Measurements from ENCODE around the gene ZNF451.
A peak's percentile ranks its signal among the peaks of the same experiment; 100 is the strongest.
"Not testable (repeated sequence)": the region's sequence is repeated elsewhere in the genome, so short reads cannot be mapped to it uniquely, and the experiment has no call there.

The ZNF451 gene

DNA sequence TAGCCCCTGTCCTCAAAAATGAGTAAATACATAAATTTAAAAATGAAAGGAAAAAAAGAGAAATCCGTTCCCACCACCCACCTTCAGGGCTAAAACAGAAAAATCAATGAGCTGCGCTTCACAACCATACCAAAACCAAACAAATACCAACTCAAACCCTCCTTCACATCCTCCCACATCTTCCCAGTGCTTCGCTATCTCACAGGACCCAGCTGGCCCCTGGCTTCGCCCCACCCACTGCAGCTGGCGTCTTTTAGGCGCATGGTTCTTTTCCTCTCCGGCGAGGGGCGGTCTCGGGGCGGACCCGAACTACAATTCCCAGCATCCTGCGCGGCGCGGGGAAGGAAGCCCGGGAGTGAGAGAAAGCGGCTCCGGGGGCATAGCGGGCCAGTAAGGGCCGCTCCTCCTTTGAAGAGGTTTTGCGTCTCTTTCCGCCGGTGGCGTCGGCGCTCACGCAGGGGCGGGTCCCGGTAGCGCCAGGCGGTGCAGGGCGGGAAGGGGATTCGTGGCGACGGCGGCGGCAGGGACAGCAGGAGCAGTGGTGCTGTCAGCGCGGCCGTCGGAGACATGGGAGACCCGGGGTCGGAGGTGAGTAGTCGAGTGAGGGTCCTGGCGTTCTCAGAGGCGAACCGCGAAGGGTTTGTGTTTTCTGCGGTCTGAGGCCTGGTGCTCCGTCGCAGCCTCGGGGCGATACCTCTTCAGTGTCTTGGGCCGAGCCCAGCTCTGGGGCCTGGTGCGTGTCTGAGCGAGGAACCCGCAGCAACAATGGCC, at the start of gene ZNF451:
Gene ZNF451, plus strand, starts transcription at position 502 of the 771 bp plus-strand sequence. Its CDS starts 66 bp downstream, at position 568.
- peak; percentile 100 for DNase-seq

DNA sequence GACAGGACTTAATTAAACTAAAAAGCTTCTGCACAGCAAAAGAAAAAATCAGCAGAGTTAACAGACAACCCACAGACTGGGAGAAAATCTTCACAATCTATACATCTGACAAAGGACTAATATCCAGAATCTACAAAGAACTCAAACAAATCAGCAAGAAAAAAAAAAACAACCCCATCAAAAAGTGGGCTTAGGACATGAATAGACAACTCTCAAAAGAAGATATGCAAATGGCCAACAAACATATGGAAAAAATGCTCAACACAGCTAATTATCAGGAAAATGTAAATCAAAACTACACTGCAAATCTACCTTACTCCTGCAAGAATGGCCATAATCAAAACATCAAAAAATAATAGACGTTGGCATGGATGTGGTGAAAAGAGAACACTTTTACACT, 45.9 kb upstream of the ZNF451 start:
- not testable (repeated sequence) for DNase-seq

DNA sequence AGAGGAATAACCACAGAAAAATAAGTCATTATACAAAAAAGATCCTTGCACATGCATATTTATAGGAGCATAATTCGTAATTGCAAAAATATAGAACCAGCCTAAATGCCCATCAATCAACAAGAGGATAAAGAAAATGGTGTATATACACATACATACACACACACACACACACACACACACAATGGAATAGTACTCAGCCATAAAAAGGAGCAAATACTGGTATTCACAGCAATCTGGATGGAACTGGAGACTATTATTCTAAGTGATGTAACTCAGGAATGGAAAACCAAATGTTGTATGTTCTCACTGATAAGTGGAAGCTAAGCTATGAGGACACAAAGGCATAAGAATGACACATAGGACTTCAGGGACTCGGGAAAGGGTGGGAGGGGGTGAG, 45.4 kb upstream of the ZNF451 start:
- no peak for DNase-seq

DNA sequence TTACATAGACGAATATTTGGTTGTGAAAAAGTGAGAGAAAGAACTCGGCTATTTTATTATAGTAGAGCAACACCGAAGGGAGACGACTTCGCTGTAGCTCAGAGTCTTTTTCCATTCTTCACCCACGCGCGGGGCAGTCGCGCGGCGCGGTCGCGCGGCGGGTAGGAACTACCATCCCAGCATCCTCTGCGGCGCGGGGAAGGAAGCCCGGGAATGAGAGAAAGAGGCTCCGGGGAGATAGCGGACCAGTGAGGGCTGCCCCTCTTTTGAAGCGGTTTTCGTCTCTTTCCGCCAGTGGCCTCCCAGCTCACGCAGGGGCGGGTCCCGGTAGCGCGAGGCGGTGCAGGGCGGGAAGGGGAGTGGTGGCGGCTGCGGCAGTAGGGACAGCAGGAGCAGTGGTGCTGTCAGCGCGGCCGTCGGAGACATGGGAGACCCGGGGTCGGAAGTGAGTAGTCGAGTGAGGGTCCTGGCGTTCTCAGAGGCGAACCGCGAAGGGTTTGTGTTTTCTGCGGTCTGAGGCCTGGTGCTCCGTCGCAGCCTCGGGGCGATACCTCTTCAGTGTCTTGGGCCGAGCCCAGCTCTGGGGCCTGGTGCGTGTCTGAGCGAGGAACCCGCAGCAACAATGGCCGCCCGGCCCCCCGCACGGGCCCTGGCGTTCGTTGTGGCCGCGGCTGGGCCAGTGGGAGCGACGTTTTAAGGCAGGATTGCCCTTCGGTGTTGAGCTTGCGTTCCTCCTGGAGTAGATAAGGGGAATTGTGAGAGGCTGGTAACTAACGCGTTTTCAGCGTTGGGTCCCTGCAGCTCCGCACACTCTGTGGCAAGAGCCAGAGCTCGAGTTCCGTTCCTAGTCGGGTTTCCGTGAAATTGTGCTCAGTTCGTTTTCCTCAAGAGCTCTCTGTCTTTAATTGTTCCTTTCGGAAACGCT, 43.4 kb upstream of the ZNF451 start, which contains the start of gene KIAA1586:
Gene KIAA1586, plus strand, starts transcription at position 362 of the 925 bp plus-strand sequence. Its CDS starts 63 bp downstream, at position 425.
- DNase-seq, result peak; percentile 97

DNA sequence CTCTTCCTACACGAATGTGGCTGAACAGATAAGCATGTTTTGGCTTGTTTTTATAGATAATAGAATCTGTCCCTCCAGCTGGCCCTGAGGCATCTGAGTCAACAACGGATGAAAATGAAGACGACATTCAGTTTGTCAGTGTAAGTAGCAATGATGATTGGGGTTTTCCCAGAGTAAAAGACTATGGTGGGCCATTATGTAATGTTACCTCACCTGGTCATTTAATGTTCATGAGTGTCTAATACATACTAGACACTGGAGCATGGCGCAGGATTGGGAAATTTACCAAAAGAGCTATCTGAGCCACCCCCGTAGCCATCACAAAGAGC, 42.8 kb upstream of the ZNF451 start:
- not testable (repeated sequence) for DNase-seq

DNA sequence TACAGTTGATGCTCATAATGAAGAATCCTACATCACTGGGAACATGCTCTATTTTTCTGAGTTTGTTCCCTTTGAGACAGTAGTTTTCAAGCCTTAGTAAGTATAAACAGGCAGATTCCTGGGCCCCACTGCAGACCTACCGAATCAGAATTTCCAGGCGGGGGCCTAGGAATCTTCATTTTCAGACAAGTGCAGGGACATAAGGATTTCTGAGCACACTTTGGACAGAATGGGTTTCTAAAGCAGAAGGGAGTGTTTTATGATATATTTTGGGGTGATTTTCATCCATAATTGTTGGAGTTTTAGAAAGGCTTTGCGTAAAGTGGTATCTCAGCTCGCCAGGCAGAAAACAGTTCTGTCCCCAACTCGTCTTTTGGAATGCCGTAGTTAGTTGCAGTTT, 42.1 kb upstream of the ZNF451 start:
- DNase-seq, result not testable (repeated sequence)

- DNase-seq, result no peak
Observed at GRCh38 chr6:57048577-57048976, 41.4 kb upstream of the ZNF451 start.

- DNase-seq, result no peak
Observed at GRCh38 chr6:57063847-57064246, 26.1 kb upstream of the ZNF451 start.

- DNase-seq, result no peak
Observed at GRCh38 chr6:57064809-57065208, 25.2 kb upstream of the ZNF451 start.

- DNase-seq, result no peak
Observed at GRCh38 chr6:57068061-57068460, 21.9 kb upstream of the ZNF451 start.

DNA sequence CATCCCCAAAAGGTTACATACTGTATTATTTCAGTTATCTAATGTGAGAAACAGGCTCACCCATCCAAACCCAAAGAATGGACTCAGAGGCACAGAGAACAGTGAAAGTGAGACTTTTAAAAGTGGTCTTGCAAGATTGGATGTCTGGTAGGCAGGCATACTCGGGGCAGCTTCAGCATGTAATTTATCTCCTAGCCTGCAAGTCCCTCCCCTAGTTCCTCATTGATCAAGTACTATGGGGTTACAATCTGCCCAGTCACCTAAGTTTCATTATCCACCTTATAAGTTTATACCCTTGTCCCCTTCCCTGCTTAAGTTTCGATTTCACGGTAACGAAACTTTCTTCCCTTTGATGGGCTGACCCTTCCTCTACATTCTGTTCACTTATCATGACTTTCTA, 20.8 kb upstream of the ZNF451 start:
- DNase-seq, result no peak

DNA sequence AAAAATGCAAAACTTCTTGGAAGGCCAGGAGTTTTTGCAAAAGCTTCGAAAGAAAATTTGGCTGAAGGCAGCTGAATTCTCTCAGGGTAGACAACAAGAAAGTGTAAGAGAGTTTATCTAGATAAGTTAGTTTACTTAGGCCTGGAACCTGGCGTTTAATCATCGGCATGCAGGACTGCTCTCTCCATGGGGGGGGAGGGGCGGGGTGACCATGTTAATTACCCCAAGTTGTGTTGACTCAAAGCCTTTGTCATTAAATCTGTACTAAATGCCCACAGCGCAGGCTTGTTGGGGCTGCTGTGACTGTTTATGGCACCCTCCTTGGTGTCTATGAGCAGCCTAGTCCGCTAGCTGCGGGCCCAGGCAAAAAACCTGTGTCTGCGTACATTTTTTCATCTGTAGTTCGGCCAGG, 20.1 kb upstream of the ZNF451 start:
- DNase-seq, result no peak

DNA sequence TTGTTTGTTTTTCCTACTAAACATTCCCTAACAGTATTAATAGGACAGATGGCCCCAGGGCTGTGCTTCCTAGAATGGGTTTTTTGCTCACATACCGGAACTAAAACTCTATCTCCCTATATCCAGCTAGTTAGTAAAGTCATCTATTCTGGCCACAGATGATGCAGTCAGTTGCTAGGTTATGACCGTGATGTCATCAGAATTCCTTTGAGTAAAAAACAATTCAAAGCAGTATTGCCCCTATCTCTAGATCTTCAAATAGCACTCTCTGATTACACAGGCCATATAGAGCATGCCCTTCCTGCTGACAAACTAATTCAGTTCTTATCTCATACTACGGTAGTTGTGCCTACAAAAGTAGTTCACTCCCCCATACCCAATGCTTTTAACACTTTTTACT, 17.9 kb upstream of the ZNF451 start:
- no peak for DNase-seq

DNA sequence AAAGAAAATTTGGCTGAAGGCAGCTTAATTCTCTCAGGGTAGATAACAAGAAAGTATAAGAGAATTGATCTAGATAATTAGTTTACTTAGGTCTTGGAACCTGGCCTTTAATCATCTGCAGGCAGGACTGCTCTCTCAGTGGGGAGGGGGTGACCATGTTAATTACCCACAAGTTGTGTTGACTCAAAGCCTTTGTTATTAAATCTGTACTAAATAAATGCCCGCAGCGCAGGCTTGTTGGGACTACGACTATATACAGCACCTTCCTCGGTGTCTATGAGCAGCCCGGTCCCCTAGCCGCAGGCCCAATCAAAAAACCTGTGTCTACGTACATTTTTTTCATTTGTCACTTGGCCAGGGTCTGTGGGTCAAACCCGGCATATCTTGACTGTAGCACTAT, 15.6 kb upstream of the ZNF451 start:
- DNase-seq, result no peak

DNA sequence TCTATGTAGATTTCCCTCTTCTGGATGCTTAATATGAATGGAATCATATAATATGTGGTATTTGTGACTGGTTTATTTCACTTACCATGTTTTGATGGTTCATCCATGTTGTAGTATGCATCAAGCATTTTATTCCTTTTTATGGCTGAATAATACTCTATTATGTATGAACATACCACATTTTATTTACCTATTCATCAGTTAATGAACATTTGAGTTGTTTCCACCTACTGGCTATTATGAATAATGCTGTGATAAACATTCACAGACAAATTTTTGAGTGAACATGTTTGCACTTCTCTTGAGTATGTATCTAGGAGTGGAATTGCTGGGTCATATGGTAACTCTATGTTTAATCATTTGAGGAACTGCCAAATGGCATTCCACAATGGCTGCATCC, 14.9 kb upstream of the ZNF451 start:
- DNase-seq, result no peak

- DNase-seq, result no peak
Observed at GRCh38 chr6:57078531-57079207, 11.3 kb upstream of the ZNF451 start.

- DNase-seq, result no peak
Observed at GRCh38 chr6:57085471-57085870, 4.5 kb upstream of the ZNF451 start.

DNA sequence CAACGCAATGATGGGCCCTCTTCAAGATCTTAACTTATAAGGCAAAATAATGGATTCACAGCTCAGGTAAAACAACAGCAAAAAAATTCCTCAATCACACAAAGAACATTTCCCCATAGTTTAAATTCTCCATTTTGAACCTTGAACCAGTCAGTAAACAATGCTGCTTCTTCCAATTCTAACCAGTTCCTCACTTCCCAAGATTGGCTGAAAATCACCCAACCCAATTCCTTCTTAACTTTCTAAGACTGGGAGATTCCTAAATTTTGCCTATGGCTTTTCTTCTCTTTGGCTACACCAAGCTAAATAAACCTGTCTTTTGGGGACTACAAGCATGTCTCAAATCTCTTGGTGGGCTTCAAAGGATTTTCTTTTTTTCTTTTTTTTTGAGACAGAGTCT, 3.1 kb upstream of the ZNF451 start:
- DNase-seq, result no peak

- DNase-seq, result no peak
Observed at GRCh38 chr6:57087916-57088315, 2.1 kb upstream of the ZNF451 start.

- peak; percentile 24 for DNase-seq
Observed at GRCh38 chr6:57089265-57089664, 723 bp upstream of the ZNF451 start.

DNA sequence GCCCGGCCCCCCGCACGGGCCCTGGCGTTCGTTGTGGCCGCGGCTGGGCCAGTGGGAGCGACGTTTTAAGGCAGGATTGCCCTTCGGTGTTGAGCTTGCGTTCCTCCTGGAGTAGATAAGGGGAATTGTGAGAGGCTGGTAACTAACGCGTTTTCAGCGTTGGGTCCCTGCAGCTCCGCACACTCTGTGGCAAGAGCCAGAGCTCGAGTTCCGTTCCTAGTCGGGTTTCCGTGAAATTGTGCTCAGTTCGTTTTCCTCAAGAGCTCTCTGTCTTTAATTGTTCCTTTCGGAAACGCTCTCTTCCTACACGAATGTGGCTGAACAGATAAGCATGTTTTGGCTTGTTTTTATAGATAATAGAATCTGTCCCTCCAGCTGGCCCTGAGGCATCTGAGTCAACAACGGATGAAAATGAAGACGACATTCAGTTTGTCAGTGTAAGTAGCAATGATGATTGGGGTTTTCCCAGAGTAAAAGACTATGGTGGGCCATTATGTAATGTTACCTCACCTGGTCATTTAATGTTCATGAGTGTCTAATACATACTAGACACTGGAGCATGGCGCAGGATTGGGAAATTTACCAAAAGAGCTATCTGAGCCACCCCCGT, 575 bp downstream of the ZNF451 start:
- DNase-seq, result not testable (repeated sequence)

DNA sequence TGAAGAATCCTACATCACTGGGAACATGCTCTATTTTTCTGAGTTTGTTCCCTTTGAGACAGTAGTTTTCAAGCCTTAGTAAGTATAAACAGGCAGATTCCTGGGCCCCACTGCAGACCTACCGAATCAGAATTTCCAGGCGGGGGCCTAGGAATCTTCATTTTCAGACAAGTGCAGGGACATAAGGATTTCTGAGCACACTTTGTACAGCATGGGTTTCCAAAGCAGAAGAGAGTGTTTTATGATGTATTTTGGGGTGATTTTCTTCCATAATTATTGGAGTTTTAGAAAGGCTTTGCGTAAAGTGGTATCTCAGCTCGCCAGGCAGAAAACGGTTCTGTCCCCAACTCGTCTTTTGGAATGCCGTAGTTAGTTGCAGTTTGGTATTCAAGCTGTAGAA, 1.4 kb downstream of the ZNF451 start:
- not testable (repeated sequence) for DNase-seq

DNA sequence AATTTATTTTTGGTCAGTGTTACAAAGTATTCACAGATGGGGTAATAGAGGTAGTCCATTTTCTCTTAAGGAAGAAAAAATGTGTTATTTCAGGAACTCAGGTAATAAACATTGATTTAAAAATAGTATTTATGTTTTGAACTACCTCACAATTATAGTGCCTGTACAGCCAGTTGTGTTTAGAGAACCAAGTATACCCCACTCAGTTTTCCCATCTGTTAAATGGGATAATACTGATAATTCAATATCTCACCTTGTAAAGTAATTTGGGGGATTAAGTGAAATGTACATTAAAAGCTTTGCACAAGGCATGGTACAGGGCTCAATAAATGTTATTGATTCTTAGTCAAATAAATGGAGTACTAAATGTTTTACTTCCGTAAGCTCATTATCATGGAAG, 4.7 kb downstream of the ZNF451 start:
- no peak for DNase-seq
